Sigmoid colon (tissue), 3 donors: ENCODE measurements around the gene CELA1.

Experiments
- POLR2A ChIP-seq, 2 donors: fragments of 450-650 bp; IDR thresholded peaks; one replicate each; pipeline ENCODE4 v1.6.1; 2016; ENCODE audit warnings: antibody characterized with exemption in 2 of 2, mild to moderate bottlenecking in 2 of 2, moderate library complexity in 2 of 2
- TF ChIP-seq, protein P1 (sequence below), 4 experiments: fragments of 450-650 bp in 3 of 4; fragments of 200-600 bp in 1 of 4; IDR thresholded peaks; one replicate each; pipeline ENCODE4 v1.5.1; 2016 to 2019; ENCODE audit warnings: antibody characterized with exemption in 4 of 4, mild to moderate bottlenecking in 3 of 4, moderate library complexity in 2 of 4

DNA sequence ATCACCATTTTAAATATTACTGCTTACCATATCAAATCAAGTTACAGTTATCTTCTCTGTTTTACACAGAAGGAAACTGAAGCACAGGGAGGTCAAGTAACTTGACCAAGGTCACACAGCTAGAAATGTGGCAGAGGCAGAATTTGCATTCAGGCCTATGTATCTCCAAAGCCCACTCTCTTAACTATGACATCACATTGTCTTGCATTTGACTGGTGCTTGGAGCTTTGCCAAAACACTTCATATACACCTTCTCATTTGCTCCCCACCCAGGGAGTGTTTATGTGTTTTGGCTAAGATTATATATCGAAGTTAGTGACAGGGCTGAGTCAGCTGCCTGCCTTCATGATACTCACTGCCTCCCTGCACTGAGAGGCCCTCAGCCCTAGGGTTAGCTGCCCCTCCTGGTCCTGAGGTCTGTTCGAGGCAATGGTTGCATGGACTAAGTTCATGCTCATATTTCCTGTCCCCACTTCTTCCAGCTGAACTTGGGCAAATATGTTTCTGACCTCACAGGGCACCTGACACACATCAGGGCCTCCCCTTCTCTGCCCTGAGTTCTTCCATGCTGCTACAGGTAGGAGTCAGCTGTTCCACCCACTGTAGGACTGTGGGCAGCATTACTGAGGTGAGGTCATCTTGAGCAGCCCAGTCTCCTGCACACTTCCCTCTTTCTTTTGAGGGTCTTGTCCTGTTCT lies 43.0 kb upstream of the CELA1 start:
- TF ChIP-seq POLR2A (IDR thresholded peaks at IDR 0.05): no peak
- TF ChIP-seq, protein P1, sequence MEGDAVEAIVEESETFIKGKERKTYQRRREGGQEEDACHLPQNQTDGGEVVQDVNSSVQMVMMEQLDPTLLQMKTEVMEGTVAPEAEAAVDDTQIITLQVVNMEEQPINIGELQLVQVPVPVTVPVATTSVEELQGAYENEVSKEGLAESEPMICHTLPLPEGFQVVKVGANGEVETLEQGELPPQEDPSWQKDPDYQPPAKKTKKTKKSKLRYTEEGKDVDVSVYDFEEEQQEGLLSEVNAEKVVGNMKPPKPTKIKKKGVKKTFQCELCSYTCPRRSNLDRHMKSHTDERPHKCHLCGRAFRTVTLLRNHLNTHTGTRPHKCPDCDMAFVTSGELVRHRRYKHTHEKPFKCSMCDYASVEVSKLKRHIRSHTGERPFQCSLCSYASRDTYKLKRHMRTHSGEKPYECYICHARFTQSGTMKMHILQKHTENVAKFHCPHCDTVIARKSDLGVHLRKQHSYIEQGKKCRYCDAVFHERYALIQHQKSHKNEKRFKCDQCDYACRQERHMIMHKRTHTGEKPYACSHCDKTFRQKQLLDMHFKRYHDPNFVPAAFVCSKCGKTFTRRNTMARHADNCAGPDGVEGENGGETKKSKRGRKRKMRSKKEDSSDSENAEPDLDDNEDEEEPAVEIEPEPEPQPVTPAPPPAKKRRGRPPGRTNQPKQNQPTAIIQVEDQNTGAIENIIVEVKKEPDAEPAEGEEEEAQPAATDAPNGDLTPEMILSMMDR (IDR thresholded peaks at IDR 0.05): no peak
